Activated T-helper 17 cell treated with anti-CD3 and anti-CD28 coated beads, Interleukin-2, amount 50 U/mL, for 72 hours (primary cell): ENCODE data around the gene PNMA6E. TPM values are rescaled to one million over a fixed set of nuclear protein-coding genes. Genes with fewer than 3 reads are reported as not detected.

Source experiments
- ATAC-seq: fragments of 150-1000 bp; cut with Tn5 transposase; replicated peaks from 2 replicates; pipeline ENCODE4 v1.10.0; 2021; ENCODE audit warnings: mild to moderate bottlenecking, moderate library complexity
- H3K27ac Mint-ChIP-seq: one replicate; pipeline ENCODE4 v1.8.0; 2022; ENCODE audit warnings: mixed read lengths
- H3K27me3 Mint-ChIP-seq: one replicate; pipeline ENCODE4 v1.8.0; 2022; ENCODE audit warnings: mixed read lengths
- H3K36me3 Mint-ChIP-seq: one replicate; pipeline ENCODE4 v1.8.0; 2022; ENCODE audit warnings: low read depth, mild to moderate bottlenecking, mixed read lengths
- H3K4me1 Mint-ChIP-seq: one replicate; pipeline ENCODE4 v1.8.0; 2022; ENCODE audit warnings: mixed read lengths
- H3K4me3 Mint-ChIP-seq: one replicate; pipeline ENCODE4 v1.8.0; 2022; ENCODE audit warnings: mild to moderate bottlenecking, mixed read lengths
- H3K9me3 Mint-ChIP-seq: one replicate; pipeline ENCODE4 v1.8.0; 2022; ENCODE audit warnings: mixed read lengths
- total RNA-seq, 2 donors: library from RNA; stranded (reverse); gene quantifications; one replicate each; pipeline ENCODE4 v1.2.3, GENCODE V29; 2022

Gene PNMA6E
- total RNA-seq, 2 donors from 2014 or later, result not detected

DNA sequence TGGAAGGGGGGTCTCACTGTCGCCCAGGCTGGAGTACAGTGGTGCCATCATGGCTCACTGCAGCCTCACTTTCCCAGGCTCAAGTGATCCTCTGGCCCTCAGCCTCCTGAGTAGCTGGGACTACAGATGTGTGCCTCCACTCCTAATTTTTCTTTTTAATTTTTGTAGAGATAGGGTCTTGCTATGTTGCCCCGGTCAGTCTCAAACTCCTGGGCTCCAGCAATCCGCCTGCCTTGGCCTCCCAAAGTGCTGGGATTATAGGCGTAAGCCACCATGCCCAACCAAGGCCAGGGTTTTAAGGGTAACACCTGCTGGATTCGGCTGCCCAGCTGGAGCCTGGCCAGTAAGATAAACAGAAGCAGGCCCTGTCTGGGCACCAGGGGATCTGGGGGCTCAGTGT lies 41.3 kb upstream of the PNMA6E start:
- no peak overlapping the region for H3K27ac Mint-ChIP-seq
- no peaks in the 10 kb centered on the region for H3K4me1 Mint-ChIP-seq
- H3K36me3 Mint-ChIP-seq, result no peaks in the 10 kb centered on the region
- no peaks in the 10 kb centered on the region for H3K9me3 Mint-ChIP-seq
- ATAC-seq, result no peak
- H3K27me3 Mint-ChIP-seq, result peaks cover 3% of the 10 kb centered on the region
- H3K4me3 Mint-ChIP-seq, result no peak overlapping the region

GRCh38 chrX:153441981-153442380 lies 40.8 kb upstream of the PNMA6E start:
- Mint-ChIP-seq H3K27ac (no peak overlapping the region), H3K4me1 (no peaks in the 10 kb centered on the region), H3K4me3 (no peak overlapping the region), H3K27me3 (peaks cover 3% of the 10 kb centered on the region), H3K9me3 (no peaks in the 10 kb centered on the region), H3K36me3 (no peaks in the 10 kb centered on the region)
- ATAC-seq, result no peak

- no peak for ATAC-seq
- no peaks in the 10 kb centered on the region for H3K36me3 Mint-ChIP-seq
- peaks cover 3% of the 10 kb centered on the region for H3K27me3 Mint-ChIP-seq
- no peak overlapping the region for H3K4me3 Mint-ChIP-seq
- H3K9me3 Mint-ChIP-seq, result no peaks in the 10 kb centered on the region
- no peaks in the 10 kb centered on the region for H3K4me1 Mint-ChIP-seq
- no peak overlapping the region for H3K27ac Mint-ChIP-seq
Observed at GRCh38 chrX:153441296-153441695, 40.1 kb upstream of the PNMA6E start.

- Mint-ChIP-seq H3K27me3 (peaks cover 3% of the 10 kb centered on the region), H3K4me3 (no peak overlapping the region), H3K9me3 (no peaks in the 10 kb centered on the region), H3K27ac (no peak overlapping the region), H3K4me1 (no peaks in the 10 kb centered on the region), H3K36me3 (no peaks in the 10 kb centered on the region)
- ATAC-seq, result no peak
Observed at GRCh38 chrX:153440556-153441135, 39.5 kb upstream of the PNMA6E start.

DNA sequence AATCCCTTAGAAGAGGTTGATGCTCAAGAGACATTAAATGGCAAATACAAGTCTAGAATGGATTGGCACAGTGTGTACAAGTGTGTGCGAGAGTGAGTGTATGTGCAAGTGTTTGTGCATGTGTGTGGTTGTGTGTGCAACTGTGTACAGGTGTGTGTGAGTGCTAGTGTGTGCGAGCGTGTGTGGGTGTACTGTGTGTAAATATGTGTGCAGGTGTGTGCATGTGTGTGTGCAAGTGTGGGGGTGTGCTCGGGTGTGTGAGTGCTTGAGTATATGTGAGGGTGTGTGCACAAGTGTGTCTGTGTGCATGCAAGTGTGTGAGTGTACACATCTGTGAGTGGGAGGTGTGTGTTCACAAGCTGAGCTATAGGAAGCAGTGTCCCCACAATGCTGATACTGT lies 38.8 kb upstream of the PNMA6E start:
- no peaks in the 10 kb centered on the region for H3K4me1 Mint-ChIP-seq
- no peak overlapping the region for H3K27ac Mint-ChIP-seq
- no peaks in the 10 kb centered on the region for H3K9me3 Mint-ChIP-seq
- H3K4me3 Mint-ChIP-seq, result no peak overlapping the region
- H3K36me3 Mint-ChIP-seq, result no peaks in the 10 kb centered on the region
- no peak for ATAC-seq
- peaks cover 3% of the 10 kb centered on the region for H3K27me3 Mint-ChIP-seq

DNA sequence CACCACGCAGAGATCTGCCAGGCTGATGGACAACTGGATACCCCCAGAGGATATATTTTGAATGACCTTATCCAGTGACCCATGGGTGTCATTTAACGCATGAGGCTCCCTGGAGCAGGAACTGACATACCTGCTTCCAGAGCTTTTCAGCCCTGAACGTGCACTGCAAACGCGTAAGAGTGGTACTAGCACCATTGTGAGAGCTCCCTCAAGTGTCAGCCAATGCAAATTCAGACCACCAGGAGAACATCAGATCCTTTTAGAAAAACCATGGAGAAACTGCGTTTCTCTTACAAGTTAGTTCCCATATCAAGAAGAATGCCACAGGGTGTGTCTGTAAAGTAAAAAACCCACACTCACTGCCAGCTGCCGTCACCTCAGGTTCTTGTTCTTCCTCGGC lies 37.4 kb upstream of the PNMA6E start:
- no peaks in the 10 kb centered on the region for H3K36me3 Mint-ChIP-seq
- no peaks in the 10 kb centered on the region for H3K9me3 Mint-ChIP-seq
- no peak for ATAC-seq
- H3K27ac Mint-ChIP-seq, result no peak overlapping the region
- peaks cover 3% of the 10 kb centered on the region for H3K27me3 Mint-ChIP-seq
- H3K4me3 Mint-ChIP-seq, result no peak overlapping the region
- no peaks in the 10 kb centered on the region for H3K4me1 Mint-ChIP-seq

DNA sequence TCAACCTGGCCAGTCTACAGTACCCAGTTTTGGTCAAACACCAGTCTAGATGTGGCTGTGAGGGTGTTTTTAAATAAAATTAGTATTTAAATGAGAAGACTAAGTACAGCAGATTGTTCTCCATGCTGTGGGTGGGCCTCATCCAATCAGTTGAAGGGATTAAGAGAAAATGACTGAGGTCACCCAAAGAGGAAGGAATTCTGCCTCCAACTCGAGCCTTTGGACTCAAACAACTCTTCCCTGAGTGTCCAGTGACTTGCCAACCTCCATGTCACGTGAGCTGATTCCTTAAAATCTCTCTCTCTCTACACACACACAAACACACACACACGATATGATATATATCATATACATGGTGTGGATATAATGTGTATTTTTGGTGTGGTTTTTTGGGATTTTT lies 34.7 kb upstream of the PNMA6E start:
- Mint-ChIP-seq H3K27ac (no peak overlapping the region), H3K4me1 (no peaks in the 10 kb centered on the region), H3K36me3 (no peaks in the 10 kb centered on the region), H3K4me3 (no peak overlapping the region), H3K9me3 (no peaks in the 10 kb centered on the region), H3K27me3 (peaks cover 3% of the 10 kb centered on the region)
- ATAC-seq, result no peak

DNA sequence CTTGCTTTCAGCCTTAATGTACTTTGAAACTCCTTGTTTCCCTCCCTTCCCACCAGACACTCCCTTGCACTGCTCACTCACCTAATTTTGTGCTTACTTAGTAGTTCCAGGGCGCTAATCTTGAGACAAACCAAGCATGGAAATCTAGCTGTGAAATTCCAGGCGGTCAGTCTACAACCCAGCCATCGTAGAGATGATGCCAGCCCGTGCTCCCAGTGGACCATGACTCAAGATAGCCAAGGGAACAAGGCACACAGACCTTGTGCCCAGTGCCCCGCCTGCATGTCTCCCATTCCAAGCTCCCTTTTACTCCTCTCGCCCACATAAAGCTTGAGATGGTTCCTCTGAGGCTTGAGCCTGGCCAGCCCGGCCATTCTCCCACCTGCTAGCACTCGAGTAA lies 33.7 kb upstream of the PNMA6E start:
- Mint-ChIP-seq H3K9me3 (no peaks in the 10 kb centered on the region), H3K4me1 (no peaks in the 10 kb centered on the region), H3K27ac (no peak overlapping the region), H3K27me3 (peaks cover 1% of the 10 kb centered on the region), H3K4me3 (no peak overlapping the region), H3K36me3 (no peaks in the 10 kb centered on the region)
- ATAC-seq, result no peak

DNA sequence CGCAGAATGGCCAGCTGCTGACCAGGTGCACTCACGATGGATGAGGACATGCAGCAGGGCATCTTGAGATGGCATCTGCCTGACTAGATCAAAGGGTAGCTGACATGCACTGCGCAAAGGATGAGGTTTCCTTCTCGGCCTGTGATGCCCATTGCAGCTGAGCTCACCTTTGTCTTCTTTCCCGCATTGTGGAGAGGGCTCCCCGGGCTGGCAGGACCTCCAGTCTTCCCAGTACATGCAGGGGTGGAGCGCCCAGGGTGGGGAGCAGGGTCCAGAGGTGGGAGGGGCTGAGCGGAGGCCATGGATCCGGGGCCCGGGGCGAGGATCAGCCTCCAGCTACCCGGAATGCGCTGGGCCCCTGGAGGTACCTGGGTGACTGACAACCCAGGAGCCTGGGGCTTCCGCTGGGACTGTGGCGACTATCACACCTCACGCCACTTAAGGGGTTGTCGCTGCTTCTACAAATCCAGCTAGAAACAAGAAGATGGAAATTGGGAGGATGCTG lies 32.7 kb upstream of the PNMA6E start:
- H3K4me3 Mint-ChIP-seq, result no peak overlapping the region
- no peaks in the 10 kb centered on the region for H3K9me3 Mint-ChIP-seq
- no peaks in the 10 kb centered on the region for H3K36me3 Mint-ChIP-seq
- no peaks in the 10 kb centered on the region for H3K27me3 Mint-ChIP-seq
- H3K4me1 Mint-ChIP-seq, result no peaks in the 10 kb centered on the region
- ATAC-seq, result no peak
- H3K27ac Mint-ChIP-seq, result no peak overlapping the region

DNA sequence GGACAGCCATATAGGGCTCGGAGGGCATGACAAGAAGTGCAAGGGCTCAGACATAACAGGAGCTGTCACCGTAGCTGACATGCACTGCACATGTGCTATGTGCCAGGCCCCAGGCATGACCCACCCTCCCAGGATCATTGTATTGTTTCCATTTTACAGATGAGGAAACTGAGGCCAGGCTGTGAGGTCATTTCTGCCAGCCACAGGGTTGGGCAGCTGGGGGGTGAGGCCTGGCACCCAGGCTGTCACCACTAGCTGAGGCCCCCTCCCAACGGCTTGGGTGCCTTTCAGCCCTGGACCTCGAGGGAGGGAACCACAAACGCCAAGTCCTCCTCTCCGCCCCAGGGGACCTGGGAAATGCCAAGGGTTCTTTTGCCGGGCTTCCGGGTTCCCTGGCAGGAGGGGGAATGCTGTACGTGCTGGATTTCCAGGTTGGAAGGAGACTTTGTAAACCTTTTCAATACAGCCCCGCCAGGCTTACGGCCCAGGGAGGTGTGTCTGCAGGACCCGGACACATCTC lies 32.1 kb upstream of the PNMA6E start:
- Mint-ChIP-seq H3K27ac (no peak overlapping the region), H3K9me3 (no peaks in the 10 kb centered on the region), H3K36me3 (no peaks in the 10 kb centered on the region), H3K27me3 (no peaks in the 10 kb centered on the region), H3K4me3 (no peak overlapping the region), H3K4me1 (no peaks in the 10 kb centered on the region)
- no peak for ATAC-seq

DNA sequence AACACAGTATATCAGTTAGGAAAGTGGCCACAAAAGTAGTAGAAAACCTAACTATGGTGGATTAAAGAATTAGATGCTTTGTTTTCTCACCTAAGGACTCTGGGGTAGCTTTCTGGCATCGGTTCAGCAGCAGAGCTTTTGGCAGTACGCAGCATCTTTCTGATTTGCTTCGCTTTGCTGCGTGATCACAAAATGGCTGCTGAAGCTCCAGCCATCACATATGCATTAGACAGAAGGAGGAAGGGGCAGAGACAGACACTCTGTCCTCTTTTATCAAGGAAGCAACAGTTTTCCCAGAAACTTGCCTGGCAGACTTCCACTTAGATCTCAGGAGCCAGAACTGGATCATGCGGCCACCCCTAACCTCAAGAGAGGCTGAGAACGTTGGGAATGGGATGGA lies 29.6 kb upstream of the PNMA6E start:
- Mint-ChIP-seq H3K9me3 (no peaks in the 10 kb centered on the region), H3K4me3 (no peak overlapping the region), H3K4me1 (no peaks in the 10 kb centered on the region), H3K27me3 (no peaks in the 10 kb centered on the region), H3K27ac (no peak overlapping the region), H3K36me3 (no peaks in the 10 kb centered on the region)
- ATAC-seq, result no peak

GRCh38 chrX:153426204-153426603 lies 25.1 kb upstream of the PNMA6E start:
- no peaks in the 10 kb centered on the region for H3K36me3 Mint-ChIP-seq
- H3K9me3 Mint-ChIP-seq, result no peaks in the 10 kb centered on the region
- ATAC-seq, result no peak
- H3K27ac Mint-ChIP-seq, result no peak overlapping the region
- H3K4me3 Mint-ChIP-seq, result no peak overlapping the region
- no peaks in the 10 kb centered on the region for H3K4me1 Mint-ChIP-seq
- H3K27me3 Mint-ChIP-seq, result no peaks in the 10 kb centered on the region

DNA sequence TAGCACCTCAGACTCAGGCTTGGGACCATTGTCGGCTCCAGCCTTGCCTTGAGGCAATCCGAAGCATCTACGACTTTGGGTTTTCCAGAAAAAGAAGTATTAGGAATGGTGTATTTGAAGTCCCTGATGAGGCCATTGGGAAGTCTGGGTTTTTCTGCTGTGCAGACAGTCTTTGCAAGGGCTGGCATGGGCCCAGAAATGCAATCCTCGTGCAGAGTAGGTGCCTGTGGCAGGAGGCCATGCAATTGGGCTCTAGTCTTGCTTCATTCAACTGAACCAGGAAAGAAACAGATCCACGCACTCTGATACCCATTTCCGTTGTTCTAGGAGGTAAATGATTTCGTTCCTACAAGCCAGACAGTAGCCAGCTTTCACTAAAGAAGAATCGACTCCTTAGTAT lies 22.5 kb upstream of the PNMA6E start:
- Mint-ChIP-seq H3K4me3 (no peak overlapping the region), H3K27me3 (no peaks in the 10 kb centered on the region), H3K36me3 (no peaks in the 10 kb centered on the region), H3K9me3 (no peaks in the 10 kb centered on the region), H3K27ac (no peak overlapping the region), H3K4me1 (no peaks in the 10 kb centered on the region)
- ATAC-seq, result no peak

DNA sequence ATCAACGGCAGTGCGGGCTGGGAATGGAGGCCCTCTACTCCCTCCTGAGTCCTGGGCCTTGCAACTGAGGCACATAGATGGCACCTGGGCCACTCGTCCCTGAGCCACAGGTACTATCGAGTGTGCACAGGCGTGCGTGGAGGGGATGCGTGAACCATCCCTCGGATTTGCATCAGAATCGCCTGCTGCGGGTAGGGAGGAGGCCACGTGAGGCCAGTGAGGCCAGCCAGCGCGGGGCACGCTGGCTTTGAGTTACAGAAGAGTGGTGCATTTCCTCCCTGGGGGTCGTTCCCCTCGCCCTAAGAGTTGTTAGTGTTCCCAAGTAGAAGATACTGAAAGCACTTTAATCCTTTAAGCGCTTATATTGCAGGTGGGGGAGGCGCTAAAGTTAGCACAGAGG lies 20.7 kb upstream of the PNMA6E start:
- Mint-ChIP-seq H3K27me3 (no peaks in the 10 kb centered on the region), H3K36me3 (no peaks in the 10 kb centered on the region), H3K4me1 (no peaks in the 10 kb centered on the region), H3K27ac (no peak overlapping the region), H3K4me3 (no peak overlapping the region), H3K9me3 (no peaks in the 10 kb centered on the region)
- ATAC-seq, result no peak

GRCh38 chrX:153420851-153421599 lies 19.9 kb upstream of the PNMA6E start:
- no peaks in the 10 kb centered on the region for H3K36me3 Mint-ChIP-seq
- H3K27me3 Mint-ChIP-seq, result no peaks in the 10 kb centered on the region
- no peak for ATAC-seq
- no peaks in the 10 kb centered on the region for H3K4me1 Mint-ChIP-seq
- H3K27ac Mint-ChIP-seq, result no peak overlapping the region
- no peaks in the 10 kb centered on the region for H3K9me3 Mint-ChIP-seq
- no peak overlapping the region for H3K4me3 Mint-ChIP-seq
